Measurements from ENCODE around the gene F3.
"Not testable (repeated sequence)": the region's sequence is repeated elsewhere in the genome, so short reads cannot be mapped to it uniquely, and the experiment has no call there.

The F3 gene

GRCh38 chr1:94541246-94542087 is at the start of gene F3:
F3 (minus strand) TSS chr1:94541759; CDS start chr1:94541636, 123 bp downstream.
- peak; percentile 75 to 89 for DNase-seq

GRCh38 chr1:94590203-94591137 is 48.9 kb upstream of the F3 start:
- DNase-seq: no peak

GRCh38 chr1:94589728-94590127 is 48.2 kb upstream of the F3 start:
- DNase-seq: no peak

DNA sequence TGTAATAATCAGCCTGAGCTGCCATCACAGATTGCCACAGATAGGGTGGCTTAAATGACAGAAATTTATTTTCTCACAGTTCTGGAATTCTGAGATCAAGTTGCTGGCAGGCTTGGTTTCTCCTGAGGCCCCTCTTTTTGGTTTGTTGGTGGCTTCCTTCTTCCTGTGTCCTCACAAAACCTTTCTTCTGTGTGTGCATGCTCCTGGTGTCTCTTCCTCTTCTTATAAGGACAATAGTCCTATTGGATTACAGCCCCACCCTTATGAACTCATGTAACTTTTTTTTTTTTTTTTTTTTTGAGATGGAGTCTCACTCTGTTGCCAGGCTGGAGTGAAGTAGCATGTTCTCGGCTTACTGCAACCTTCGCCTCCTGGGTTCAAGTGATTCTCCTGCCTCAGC is 41.0 kb upstream of the F3 start:
- no peak for DNase-seq

GRCh38 chr1:94580367-94581115 is 39.0 kb upstream of the F3 start:
- no peak for DNase-seq

GRCh38 chr1:94579876-94580294 is 38.3 kb upstream of the F3 start:
- DNase-seq: no peak

GRCh38 chr1:94578856-94579255 is 37.3 kb upstream of the F3 start:
- DNase-seq: no peak

DNA sequence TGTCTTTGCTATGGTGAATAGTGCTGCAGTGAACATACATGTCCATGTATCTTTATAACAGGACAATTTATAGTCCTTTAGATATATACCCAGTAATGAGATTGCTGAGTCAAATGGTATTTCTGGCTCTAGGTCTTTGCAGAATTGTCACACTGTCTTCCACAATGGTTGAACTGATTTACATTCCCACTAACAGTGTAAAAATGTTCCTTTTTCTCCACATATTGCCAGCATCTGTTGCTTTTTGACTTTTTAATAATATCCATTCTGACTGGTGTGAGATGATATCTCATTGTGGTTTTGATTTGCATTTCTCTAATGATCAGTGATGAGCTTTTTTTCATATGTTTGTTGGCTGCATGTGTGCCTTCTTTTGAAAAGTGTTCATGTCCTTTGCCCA is 32.4 kb upstream of the F3 start:
- DNase-seq: not testable (repeated sequence)

- DNase-seq: no peak
Observed at GRCh38 chr1:94572780-94573179, 31.2 kb upstream of the F3 start.

GRCh38 chr1:94570965-94571364 is 29.4 kb upstream of the F3 start:
- not testable (repeated sequence) for DNase-seq

GRCh38 chr1:94568806-94569205 is 27.2 kb upstream of the F3 start:
- not testable (repeated sequence) for DNase-seq

- not testable (repeated sequence) for DNase-seq
Observed at GRCh38 chr1:94567975-94568607, 26.5 kb upstream of the F3 start.

GRCh38 chr1:94566436-94566835 is 24.9 kb upstream of the F3 start:
- not testable (repeated sequence) for DNase-seq

- DNase-seq: no peak
Observed at GRCh38 chr1:94565901-94566300, 24.3 kb upstream of the F3 start.

- DNase-seq: no peak
Observed at GRCh38 chr1:94562519-94563260, 21.1 kb upstream of the F3 start.

- no peak for DNase-seq
Observed at GRCh38 chr1:94560333-94560732, 18.8 kb upstream of the F3 start.

- DNase-seq: no peak
Observed at GRCh38 chr1:94559921-94560320, 18.4 kb upstream of the F3 start.

DNA sequence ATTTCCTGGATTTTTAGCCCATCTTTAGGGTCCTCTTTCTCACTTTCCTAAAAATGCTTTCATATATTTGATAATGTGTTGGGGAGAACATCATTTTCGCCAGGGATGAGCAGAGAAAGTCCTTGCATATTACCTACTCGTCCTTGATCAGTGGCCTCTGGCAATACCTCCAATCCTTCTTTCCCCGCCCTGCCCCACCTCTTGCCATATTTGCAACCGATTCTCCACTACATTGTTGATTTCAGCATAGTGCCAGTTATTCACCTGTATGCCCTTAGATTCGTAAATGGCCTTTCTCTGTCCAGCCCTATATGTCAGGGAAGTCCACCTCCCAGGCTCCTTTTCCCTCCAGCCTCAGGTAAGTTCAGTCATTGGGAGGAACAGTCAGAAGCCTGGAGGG is 13.5 kb upstream of the F3 start:
- no peak for DNase-seq

- DNase-seq: no peak
Observed at GRCh38 chr1:94554580-94554979, 13.0 kb upstream of the F3 start.

DNA sequence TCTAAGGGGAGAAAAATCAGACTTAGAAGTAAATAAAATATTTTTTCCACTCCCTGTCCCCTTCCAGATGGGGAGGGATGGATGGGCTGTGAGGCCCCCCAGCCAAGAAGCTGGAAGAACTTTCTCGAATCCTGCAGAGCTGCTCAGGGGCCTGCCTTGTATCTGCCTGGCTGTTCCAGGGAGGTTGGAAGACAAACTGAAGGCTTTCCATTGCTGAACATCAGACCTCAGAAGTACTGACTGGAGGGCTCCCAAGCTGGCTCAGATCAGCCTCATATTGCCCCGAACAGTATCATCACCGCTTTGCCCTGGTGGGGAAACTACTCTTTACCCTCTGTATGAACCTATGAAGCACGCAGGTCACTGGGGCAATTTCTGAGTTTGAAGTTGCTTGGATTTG is 12.4 kb upstream of the F3 start:
- DNase-seq: no peak

DNA sequence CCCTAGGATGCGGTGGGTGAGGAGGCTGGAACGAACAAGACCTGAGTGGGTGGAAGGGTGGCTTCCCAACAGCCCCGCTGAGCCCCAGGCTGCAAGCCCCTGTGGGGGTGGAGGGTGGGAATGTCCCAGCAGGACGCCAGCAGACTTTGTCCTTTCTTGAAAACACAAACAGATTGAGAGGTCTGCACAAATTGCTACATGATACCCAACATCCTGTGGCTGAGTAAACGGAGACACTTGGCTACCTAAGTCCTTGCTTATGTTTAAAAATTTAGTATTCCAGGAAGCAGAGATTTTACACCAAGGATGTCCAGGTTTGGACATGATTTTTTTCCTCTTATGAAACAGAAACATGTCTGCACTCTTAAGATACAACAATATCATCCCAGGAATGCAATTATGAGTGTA is 11.8 kb upstream of the F3 start:
- no peak for DNase-seq

- DNase-seq: no peak
Observed at GRCh38 chr1:94552071-94552586, 10.6 kb upstream of the F3 start.

Data from stimulated activated CD4-positive, alpha-beta T cell treated with anti-CD3 and anti-CD28 coated beads, Interleukin-2, amount 100 ng/mL, for 24 hours (primary cell).